ENCODE results near the gene NTF3.

- TF ChIP-seq POLR2A (IDR thresholded peaks at IDR 0.05): no peak
- no peak for TF ChIP-seq CTCF (IDR thresholded peaks at IDR 0.05)
Measured at GRCh38 chr12:5498806-5499205, 66.9 kb downstream of the NTF3 start.

Data from lower leg skin (tissue), 3 donors.